HG03558 (cell line): Measurements from ENCODE around the gene IFTAP.
"Not testable (repeated sequence)": the region's sequence is repeated elsewhere in the genome, so short reads cannot be mapped to it uniquely, and the experiment has no call there.

Source experiments
- ATAC-seq: cut with Tn5 transposase; IDR thresholded peaks from one replicate; pipeline ENCODE4 v1.9.1; 2021; ENCODE audit warnings: moderate number of reproducible peaks; ENCODE audit not compliant: unreplicated experiment; ENCODE audit errors: extremely low read depth

The IFTAP gene

DNA sequence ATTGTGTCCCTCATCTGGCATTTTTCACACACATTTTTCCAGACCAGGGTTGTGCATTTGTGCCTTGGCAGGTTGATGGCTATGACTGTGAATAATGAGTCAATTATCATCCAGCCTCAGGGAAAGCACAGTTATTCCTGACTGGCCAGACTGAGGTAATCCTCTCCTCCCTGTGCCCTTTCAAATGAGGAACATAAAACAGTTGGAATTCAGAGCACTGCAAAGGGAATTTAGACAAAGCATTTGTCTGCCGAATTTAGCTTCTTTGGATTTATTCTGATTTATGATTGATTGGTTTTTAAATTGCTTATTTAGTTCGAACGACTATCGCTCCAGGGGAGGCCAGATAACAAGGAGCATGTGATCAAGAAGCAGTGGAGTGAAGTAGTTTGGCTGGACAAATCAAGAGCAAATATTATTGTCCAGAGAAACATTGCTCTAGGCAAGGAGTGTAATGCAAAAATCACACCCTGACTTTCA is 34.5 kb downstream of the IFTAP start:
- no peak for ATAC-seq

- ATAC-seq = no peak
Observed at GRCh38 chr11:36631774-36632173, 37.5 kb downstream of the IFTAP start.

DNA sequence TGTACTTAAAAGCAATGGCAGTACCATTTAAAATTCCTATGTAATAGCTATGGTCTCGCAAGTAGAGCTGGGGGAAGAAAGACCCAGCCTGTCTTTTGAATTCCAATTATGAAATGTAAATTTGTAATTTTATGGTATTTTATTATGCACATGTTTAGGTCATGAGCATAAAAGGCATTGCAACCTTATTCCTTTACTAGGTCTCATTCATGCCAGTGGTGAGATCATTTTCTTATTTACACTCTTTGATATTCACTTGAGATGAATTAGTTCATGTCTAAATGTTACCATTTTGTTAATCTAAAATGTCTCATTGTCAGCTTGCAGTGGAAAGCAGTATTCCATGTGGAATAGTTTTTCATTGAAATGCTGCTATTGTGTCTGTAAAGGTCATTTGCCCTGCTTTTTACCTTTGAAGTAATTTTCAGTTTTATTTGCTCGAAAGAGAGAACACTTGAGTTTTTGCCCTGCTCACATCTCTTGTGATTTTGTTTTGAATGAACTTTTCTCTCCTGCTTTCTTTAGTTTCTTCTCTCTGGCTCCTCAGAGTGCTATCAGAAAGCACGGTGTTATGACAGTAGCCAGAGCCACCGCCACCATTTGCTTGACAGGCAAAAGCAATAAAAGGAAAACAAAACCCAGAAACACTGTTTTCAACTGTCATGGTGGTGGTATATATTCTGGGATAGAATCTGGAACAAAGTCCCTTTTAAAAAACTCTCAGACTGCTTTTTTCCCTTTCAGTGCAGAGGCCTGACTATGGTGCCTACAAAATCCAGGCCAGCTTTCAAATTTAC is 41.0 kb downstream of the IFTAP start:
- ATAC-seq = no peak

DNA sequence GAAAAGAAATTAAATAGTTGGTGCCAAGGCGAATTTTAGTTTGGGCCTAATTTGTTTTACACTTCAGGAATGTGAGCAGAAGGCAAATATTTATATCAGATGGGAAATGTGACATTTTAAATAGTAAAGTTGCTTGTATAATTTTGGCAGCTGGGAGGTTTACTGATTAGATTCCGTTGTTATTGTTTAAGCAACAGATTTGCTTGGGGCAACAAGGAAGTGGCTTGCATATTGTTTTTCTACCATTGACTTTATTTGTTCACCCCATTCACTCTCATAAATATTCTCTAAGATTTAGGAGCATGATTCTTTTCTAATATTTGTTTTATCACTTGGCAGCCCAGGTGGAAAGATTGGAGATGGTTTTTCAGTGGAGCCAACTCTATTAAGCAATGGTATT is 44.3 kb downstream of the IFTAP start:
- no peak for ATAC-seq

DNA sequence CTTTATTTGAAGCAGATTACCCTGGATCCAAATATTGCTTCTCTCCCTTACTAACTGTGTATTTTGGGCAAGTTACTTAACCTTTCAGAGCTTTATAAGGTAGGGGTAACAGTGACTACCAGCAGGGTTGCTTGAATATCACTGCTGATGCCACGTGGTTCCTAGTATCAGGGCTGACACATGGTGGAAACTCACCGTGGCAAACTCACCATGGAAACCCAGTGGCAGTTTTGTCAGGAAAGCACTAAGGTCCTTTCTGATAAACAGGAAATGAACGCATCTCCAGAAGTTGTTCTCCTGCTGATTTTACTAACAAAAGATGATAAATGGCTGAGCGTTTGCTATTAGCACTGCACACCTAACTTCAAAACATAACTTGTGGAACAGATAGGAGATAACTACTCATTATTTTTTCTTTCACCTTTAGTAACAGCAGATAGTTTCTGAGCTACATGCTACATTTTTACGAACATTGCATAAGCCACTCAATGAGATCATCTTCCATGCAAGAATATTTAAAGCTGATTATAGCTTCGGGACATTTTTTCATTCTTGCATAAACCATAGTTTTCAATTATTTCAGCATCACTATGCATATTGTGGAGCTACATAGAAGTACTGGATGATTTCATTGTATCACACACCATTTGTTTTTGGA is 63.4 kb downstream of the IFTAP start:
- no peak for ATAC-seq

- ATAC-seq = not testable (repeated sequence)
Observed at GRCh38 chr11:36661359-36661758, 67.1 kb downstream of the IFTAP start.

DNA sequence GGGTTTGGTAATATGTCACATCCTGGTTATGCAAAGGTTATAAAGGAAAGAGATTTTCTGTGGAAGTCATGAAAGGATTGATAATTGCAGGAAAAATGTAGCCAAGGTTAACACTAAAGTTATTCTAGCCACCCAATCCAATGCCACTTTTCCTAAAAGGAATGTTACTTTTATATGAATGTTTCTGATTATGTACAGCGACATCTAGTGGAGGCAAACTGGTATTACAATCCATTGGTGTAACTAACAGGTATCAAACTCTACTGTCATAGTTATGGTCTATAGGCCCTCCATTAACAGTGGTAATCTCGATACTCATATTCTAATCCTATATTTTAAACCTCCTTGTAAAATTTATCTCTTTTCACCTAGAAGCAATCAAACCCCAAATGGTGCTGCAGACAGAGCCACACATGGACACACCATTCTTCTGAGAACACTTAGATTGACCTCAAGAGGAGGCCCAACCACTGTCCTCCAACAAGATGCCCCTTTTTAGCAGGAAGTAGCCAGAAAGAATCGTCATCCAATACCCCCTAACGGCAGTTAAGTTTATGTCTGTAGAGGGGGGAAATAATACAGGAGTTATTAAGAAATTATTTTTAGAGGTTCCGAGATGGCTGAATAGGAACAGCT is 78.6 kb downstream of the IFTAP start:
- no peak for ATAC-seq

- ATAC-seq = not testable (repeated sequence)
Observed at GRCh38 chr11:36679547-36679946, 85.2 kb downstream of the IFTAP start.

DNA sequence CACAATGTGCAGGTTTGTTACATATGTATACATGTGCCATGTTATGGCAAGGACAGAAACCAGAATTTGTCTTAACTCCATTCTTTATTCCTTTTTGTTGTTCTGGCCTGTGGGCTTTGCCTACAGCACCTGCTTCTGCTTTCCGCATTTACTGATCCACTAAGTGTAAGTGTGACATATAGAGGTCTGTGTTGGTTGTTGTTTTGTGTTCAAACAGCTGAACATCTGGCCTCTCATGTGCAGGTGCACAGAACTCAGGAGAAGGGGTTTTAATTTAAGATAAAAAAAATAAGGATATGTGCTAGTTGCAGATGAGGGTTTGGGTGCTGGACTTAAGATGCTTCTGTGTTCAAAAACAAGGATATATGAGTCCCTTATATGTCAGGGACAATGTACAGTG is 89.5 kb downstream of the IFTAP start:
- ATAC-seq = no peak

DNA sequence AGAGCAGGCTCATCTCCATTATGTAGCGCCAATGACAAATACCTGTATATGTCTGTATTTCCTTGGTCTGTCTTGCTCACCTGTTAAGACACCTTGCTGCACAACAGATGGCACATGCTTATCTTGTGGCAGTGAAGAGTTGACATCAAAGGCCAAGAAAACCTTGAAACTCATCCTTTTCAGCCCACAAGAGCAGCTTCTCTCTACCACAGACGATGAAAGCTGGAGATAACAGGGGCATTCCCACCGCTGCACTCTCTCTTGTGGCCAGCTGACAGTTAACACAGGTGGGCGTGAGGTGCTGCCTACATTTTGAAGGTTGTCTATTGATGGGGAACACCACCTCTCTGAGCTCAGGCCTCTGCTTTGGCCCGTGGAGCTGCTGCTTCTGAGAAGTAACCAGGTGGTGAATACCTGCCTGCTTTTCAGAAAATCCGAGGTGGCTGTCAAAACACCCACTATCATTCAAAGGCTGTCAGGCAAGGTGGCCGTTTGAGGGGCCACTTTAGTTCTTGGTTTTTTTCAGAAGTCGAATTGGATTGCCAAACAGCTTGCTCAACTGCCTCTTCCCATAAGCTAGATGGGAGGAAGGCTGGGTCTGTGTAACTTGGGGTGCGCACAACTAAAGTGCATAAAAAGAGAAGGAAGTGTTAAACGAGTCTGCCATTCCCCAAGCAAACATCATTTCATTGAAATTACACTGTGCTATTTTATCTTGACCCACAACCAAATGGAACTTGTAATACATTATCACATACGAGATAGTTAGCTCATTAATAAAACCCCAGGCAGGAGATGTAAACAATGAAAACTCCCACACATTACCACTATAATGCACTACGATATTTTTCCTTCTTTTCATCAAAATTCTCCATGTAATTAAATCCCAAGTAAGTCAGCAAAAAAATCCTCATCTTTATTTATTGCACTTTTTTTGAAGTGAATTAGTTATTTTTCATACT is 90.8 kb downstream of the IFTAP start:
- ATAC-seq = no peak

DNA sequence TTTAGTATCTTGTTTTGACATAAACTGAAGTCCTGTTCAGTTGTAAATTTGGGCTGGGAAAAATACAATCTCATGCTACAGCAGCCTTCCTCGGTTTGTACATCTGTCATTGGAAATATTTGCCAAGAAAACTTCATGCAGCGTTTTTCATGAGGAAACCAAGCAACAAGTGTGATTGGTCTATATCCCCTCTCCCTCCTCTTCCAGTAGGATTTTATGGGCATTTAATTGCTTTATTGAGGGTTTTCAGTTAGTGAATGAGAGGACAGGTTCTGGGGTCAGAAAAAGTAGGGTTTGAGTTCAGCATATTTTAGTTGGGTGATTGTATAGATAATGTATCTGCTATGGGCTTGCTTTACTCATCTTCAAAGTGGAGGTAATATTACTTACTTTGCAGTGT is 93.8 kb downstream of the IFTAP start:
- ATAC-seq = no peak

DNA sequence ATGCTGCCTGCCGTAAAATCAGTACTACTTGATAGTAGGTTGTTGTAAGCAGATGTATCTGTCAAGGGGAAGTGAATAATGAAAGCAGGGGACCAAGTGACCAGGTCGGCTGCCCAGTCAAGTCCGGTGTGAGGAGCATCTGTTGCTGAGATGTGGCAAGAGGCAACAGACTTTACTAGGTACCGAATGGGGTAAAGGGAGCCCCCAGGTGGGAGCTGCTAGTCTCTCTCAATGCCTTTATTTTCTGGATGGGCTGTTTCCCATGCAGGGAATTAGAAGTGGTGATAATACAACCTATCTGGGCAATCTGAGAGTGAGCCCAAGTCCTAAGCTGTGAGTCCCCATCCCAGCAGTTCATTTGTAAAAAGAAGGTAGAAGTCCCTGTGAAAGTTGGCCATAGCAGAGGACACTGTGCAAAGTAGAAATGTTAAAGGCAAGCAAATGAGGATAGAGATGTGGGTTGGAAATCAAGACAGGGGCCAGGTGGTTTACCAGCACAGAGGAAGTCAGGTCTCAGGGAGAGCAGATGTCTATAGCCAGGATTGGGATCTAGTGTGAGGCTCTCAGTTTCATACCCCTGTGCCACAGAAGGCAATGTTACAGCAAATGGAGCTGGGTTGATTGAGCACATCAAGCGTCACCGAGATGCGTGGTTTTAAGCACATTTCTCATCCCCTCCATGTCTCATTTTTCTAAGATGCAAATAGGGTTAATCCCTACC is 94.4 kb downstream of the IFTAP start:
- no peak for ATAC-seq

DNA sequence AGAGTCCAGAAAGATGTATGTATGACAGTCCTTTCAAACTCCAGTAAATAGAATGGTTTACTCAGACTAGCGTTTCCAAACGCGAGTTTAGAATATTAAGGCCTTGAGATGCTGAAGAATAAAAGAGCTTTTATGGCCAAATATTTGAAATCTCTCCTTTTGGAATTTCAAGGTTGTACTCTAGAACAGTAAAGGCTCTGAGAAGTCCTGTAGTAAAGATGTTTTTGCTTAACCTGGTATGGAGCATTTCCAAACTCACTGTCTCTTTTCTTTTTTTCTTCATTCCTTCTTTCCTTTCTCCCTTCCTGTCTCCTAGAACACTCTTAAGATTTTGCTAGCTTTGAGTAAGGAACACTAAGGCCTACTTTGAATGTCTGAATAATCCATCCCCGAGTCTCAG is 95.1 kb downstream of the IFTAP start:
- ATAC-seq = no peak

DNA sequence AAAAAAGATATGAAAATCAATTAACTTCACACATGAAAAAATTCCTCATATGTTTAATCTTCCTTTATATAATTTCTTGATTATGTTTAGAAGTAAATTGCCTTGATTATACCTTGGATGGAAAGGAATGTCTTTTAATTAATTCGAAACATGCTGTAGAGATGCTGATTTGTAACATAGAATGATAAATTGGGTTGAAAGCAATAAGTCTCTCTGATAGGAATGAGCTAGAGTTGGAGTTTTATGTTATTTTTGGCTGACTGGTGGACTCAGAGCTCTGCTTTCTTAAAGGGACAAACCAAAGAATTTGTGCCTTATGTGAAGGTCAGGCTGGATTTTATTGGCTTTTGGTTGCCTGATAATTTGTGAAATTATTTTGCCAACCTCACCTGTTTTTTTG is 98.4 kb downstream of the IFTAP start:
- no peak for ATAC-seq

DNA sequence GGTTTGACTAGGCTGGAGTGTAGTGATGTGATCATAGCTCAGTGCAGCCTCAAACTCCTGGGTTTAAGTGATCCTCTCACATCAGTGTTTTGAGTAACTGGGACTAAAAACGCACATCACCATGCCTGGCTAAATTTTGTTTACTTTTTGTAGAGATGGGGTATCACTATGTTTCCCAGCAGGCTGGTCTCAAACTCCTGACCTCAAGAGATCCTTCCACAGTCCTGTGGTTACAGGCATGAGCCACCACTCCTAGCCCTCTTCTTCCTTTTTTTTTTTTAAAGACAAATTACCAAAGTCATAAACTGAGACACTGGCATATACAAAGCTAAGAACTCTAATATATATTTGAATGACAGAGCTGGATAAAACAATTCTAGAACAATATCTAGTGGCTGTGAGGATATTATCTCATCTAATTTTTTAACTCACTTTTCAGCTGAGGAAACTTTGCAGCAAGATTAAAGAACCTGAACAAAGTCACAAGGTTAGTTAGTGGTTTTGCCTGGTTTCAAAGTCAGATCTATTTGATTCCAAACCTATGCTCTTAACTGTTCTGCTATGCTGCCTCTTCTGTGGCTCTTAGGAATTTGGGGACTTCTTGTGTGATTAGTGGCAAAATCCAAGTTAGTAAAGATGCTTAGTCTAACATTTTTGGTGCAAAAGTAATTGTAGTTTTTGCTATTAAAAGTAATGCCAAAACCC is 99.0 kb downstream of the IFTAP start:
- no peak for ATAC-seq

DNA sequence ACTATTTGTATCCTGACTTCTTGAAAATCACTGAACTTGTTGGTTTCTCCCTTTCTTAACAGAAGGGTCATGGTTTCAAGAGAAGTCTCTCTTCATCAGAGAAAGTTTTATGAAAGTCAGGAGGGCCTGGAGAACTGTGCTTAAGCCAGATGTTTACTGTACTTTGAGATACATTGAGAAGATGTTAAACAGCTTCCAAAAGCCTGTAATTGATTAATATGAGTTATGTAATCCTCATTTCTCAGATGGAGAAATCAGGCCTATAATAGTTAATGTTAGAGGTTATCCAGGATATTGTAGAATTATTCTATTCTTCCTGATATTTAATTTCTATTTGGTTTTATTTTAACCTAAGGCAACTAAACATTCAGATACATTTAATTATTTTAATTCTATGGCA is 100.8 kb downstream of the IFTAP start:
- ATAC-seq = no peak

DNA sequence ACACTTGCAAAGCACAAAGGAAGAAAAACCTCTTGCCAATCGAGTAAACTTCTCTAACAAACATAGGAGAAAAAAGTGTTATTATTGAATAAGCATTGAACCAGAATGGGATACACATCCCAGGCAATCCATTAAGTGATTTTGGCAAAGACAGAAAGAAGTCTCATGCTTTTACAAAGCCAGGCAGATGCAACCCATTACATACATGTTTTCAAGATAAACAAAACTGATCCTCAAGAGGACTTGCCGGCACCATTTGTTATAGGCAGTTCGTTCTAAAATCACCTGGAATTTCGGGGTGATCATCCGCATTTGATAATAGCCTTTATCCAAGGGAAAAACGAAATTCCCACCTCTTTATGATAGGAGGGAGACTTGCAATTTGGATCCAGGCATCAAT is 101.3 kb downstream of the IFTAP start:
- ATAC-seq = no peak

DNA sequence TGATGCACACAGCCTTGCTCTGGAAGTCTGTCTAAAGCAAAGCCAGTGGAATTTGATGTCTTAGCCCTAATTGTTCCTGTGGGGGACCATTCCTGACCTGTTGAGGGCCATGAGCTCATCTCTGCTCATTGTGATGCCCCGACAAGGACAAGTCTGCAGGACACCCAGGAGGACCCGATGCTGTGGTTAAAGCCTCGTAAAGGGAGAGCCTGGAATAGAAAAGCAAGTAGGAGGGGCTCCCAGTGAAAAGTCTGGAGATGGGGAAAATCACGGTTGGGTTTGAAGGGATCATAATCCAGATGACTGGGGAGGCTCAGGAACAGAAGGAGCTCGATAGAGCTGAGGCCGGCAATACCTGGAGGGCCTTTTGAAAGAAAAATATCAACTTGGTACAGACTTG is 102.2 kb downstream of the IFTAP start:
- ATAC-seq = no peak

DNA sequence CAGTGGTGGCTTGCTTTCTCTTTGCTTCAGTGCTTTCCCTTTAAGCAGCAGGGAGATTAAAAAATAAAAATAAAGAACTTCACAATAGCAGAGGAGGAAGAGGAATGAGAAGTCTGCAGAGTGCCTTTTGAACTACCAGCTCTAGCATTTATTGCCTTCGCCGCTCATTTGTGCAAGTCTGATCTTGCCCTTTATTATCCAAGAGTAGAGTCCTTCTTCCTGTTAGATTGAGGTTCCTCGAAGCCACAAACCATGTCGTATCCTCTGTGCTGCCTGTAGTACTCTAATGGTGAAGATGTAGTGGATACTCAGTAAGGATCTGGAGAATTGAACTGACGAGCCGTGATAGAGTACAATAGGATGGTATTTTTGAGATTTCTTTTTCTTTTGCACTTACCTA is 105.0 kb downstream of the IFTAP start:
- no peak for ATAC-seq
